OCI-M2 (cell line): ENCODE measurements around the gene SPATA31E1.
"Not testable (repeated sequence)": the region's sequence is repeated elsewhere in the genome, so short reads cannot be mapped to it uniquely, and the experiment has no call there.

ENCODE experiments used
- DNase-seq: peaks from one replicate; lab custom pipeline; 2025; ENCODE audit not compliant: unreplicated experiment; lab: John Stamatoyannopoulos, UW

The SPATA31E1 gene

GRCh38 chr9:87884578-87885459 is 2.1 kb downstream of the SPATA31E1 start:
- DNase-seq, result no peak

GRCh38 chr9:87885484-87886189 is 3.0 kb downstream of the SPATA31E1 start:
- no peak for DNase-seq

DNA sequence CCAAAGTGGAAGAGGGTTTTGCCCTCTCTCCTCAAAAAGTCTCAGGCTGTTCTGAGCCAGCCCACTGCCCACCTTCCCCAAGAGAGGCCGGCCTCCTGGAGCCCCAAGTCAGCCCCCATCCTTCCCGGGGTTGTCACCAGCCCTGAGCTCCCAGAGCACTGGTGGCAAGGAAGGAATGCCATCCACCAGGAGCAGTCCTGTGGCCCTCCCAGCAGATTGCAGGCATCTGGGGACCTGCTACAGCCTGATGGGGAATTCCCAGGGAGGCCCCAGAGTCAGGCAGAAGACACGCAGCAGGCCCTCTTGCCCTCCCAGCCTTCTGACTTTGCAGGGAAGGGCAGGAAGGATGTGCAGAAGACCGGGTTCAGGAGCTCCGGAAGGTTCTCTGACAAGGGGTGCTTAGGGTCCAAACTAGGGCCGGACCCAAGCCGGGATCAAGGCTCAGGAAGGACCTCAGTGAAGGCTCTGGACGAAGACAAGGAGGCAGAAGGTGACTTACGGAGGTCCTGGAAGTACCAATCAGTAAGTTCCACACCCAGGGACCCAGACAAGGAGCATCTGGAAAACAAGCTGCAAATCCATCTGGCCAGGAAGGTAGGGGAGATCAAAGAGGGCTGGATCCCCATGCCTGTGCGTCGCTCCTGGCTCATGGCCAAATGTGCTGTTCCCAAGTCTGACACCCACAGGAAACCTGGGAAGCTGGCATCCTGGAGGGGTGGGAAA is 3.7 kb downstream of the SPATA31E1 start:
- no peak for DNase-seq

DNA sequence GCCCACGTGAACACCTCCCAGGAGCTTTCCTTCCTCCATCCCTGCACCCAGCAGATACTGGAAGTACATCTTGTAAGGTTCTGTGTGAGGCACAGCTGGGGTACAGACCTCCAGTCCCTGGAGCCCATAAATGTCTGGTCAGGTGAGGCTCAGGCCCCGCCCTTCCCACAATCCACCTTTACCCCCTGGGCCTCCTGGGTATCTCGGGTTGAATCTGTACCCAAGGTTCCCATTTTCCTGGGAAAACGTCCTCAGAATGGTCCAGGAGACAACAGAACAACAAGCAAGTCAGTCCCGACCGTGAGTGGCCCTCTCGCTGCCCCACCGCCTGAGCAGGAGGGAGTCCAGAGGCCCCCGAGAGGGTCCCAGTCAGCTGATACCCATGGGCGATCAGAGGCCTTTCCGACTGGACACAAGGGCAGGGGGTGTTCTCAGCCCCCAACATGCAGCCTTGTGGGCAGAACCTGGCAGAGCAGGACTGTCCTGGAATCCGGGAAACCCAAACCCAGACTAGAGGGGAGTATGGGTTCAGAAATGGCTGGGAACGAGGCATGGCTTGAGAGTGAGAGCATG is 4.3 kb downstream of the SPATA31E1 start:
- no peak for DNase-seq

DNA sequence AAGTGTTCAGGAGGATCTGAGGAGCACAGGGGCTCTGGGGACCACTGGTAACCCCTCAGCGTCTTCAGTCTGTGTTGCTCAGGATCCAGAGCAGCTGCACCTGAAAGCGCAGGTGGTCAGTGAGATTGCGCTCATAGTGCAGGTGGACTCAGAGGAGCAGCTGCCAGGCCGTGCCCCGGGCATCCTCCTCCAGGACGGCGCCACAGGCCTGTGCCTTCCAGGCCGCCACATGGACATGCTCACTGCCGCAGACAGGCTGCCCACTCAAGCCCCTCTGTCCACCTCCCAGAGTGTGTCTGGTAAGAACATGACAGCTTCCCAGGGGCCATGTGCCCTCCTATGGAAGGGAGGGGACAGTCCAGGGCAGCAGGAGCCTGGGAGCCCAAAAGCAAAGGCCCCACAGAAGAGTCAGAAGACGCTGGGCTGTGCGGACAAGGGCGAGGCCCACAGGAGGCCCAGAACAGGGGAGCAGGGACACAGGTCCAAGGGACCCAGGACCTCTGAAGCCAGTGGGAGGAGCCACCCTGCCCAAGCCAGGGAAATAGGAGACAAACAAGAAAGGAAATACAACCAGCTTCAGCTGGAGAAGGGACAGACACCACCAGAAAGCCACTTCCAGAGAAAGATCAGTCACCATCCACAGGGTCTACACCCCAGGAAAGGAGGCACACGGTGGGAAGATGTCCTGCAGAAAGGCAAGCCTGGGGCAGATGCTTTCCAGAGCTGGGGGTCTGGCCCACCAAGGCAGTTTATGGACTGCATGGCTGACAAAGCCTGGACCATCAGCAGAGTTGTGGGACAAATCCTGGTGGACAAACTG is 5.2 kb downstream of the SPATA31E1 start:
- DNase-seq, result no peak

- no peak for DNase-seq
Measured at GRCh38 chr9:87888501-87888900, 5.8 kb downstream of the SPATA31E1 start.

GRCh38 chr9:87889065-87889881 is 6.6 kb downstream of the SPATA31E1 start:
- no peak for DNase-seq

- DNase-seq, result no peak
Measured at GRCh38 chr9:87889882-87890252, 7.2 kb downstream of the SPATA31E1 start.

GRCh38 chr9:87890837-87891236 is 8.2 kb downstream of the SPATA31E1 start:
- no peak for DNase-seq

- DNase-seq, result no peak
Measured at GRCh38 chr9:87891754-87892153, 9.1 kb downstream of the SPATA31E1 start.

DNA sequence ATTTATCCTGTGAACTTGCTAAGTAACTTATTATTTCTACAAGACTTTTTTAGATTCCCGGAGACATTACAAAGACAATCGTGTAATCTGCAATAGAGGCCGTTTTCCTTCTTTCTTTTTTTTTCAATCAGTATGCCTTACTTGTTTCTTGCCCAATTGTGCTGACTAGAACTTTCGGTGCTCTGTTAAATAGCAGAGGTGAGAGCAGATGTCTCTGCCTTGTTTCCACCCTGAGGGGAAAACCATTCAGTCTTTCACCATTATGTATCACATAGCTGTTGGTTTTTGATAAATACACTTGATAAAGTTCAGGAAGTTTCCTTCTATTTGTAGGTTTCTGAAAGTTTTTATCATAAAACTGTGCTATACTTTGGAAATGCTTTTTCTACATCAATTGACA is 10.3 kb downstream of the SPATA31E1 start:
- DNase-seq, result no peak

DNA sequence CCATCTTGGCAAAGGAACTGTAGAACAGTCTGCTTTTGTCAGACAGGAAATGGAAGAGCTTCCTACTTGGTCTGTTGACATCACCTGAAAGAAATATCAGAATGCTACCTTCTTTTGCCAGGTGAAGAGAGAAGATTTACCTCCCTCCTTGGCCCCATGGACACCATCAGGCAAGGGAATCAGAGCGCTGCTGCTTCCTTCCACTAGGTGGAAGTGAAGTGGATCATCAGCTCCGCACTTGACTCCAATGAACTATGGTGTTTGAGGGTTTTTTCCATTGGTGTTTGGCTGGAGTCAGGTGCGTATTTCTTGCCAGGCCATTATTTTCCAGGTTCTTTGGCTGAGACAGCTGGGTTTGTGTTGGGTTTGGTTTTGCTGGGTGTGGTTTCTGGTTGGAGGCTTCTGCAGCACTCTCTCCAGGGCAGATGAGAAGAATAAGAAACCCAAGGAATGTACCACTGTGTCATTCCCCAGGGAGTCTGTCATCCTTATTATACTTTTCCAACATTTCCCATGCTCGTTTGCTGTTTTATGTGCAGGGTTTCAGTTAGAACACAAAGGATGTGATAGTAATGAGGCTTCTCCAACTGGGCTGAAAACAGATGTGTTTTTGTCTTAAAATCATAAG is 12.4 kb downstream of the SPATA31E1 start:
- DNase-seq, result no peak

GRCh38 chr9:87896891-87897290 is 14.2 kb downstream of the SPATA31E1 start:
- no peak for DNase-seq

- no peak for DNase-seq
Measured at GRCh38 chr9:87898151-87898550, 15.5 kb downstream of the SPATA31E1 start.

- DNase-seq, result not testable (repeated sequence)
Measured at GRCh38 chr9:87902371-87902770, 19.7 kb downstream of the SPATA31E1 start.

- DNase-seq, result no peak
Measured at GRCh38 chr9:87909310-87910041, 26.8 kb downstream of the SPATA31E1 start.

DNA sequence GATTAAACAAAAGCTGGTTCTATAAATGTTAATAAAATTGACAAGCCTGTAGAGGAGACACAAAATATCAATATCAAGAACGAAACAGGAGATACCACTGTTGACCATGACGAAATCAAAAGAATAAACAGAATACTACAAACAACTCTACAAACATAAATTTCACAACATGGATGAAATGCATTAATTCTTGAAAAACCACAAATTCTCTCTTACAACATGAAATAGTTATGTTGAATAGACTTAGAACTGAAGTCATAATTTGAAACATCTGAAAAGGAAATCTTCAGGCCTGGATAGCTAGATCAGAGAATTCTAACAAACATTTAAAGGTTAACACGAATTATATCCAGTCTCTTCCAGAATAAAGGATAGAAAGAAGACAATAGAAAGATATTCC is 28.1 kb downstream of the SPATA31E1 start:
- DNase-seq, result no peak

DNA sequence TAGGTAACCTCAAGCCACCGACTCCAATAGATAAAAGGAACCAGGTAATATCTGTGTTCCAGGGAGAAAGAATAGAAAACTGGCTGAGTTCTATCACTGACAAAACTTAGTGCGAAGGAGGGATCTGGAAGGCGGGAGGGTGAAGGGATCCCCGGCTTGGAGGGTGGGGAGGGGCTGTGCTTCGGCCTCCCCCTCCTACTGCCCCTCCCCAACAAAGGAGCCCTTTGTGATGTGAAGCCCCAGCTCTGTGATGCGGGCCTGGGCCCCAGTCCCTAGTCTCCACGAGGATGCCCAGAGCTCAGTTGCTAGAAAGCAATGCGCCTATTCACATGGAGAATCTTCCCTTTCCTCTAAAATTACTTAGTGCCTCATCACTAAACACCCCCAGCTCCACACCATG is 35.0 kb downstream of the SPATA31E1 start, which contains the start of gene SPATA31C1:
Gene SPATA31C1, plus strand, starts transcription at position 301 of the 400 bp plus-strand sequence.
- DNase-seq, result not testable (repeated sequence)
